Regular cardiac myocyte (primary cell): ENCODE results near the gene SHB. TPM values are rescaled to one million over a fixed set of nuclear protein-coding genes. Genes with fewer than 3 reads are reported as not detected.

Experiments used
- total RNA-seq: library from RNA; depleted of rRNA; stranded (reverse); fragments of >200 nt; gene quantifications from 2 replicates; pipeline ENCODE4 v1.2.3, GENCODE V29; 2014

Gene SHB, protein sequence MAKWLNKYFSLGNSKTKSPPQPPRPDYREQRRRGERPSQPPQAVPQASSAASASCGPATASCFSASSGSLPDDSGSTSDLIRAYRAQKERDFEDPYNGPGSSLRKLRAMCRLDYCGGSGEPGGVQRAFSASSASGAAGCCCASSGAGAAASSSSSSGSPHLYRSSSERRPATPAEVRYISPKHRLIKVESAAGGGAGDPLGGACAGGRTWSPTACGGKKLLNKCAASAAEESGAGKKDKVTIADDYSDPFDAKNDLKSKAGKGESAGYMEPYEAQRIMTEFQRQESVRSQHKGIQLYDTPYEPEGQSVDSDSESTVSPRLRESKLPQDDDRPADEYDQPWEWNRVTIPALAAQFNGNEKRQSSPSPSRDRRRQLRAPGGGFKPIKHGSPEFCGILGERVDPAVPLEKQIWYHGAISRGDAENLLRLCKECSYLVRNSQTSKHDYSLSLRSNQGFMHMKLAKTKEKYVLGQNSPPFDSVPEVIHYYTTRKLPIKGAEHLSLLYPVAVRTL
- 29.9 and 47.9 TPM in 2 replicates for total RNA-seq

GRCh38 chr9:38068701-38069628 is at the start of gene SHB:
Gene SHB (minus strand): TSS chr9:38069227. CDS start chr9:38068645, 582 bp downstream.

DNA sequence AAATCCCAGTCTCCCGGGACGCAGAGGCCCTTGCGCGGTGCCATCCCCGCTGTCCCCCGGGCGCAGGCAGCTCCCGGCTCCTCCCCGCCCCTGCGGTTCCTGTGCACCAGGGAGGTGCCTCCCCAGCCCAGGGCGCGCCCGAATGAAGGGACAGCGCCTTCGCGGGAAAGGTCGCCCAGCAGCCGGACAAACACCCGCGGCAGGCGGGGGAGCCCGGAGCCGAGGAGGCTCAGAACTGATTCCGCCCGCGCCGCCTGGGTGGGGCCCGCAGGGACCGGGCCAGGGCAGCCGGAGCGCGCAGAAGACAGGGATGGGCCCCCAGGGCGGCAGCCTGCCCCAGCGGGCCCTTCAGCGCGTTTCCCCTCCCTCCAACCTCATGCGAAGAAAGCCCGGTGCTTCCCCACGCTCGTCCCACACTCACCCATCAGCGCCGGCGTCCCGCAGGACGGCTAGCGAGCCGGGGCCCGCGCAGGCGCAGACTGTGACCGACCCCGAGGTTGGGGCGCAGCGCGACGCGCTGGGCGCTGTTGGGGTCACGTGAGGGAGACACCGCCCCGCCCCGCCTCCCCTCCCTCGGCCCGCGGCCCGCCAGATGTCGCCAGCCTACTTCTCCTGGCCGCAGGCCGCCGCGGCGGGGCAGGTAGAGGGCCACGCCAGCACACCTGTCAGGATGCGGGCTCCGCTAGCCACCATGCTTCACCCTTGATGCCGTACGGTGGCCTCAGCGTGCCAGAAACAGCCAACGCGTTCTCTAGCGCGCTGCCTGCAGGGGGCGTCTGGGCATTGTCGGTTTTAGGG is 165.2 kb downstream of the SHB start, which contains the start of gene SLC25A51:
Gene SLC25A51 (minus strand): TSS at position 481 of the 798 bp plus-strand sequence. CDS start 15,577 bp downstream, outside the sequence.

Other genes with a start within 250 kb of the SHB start
- gene SLC25A51, start 165.1 kb downstream of the SHB start, total RNA-seq: 95.3 and 114 TPM in 2 replicates